ENCODE measurements around the gene PTTG1IP.

GRCh38 chr21:44897326-44898010, 24.0 kb upstream of the PTTG1IP start:
- TF ChIP-seq SMC3 (IDR thresholded peaks at IDR 0.05; ENCODE audit: low read depth, low read length): no peak
- TF ChIP-seq MAFK (IDR thresholded peaks at IDR 0.05; ENCODE audit: low read depth, low read length): no peak
- no peak for TF ChIP-seq POLR2A (IDR thresholded peaks at IDR 0.05; ENCODE audit: low read depth, low read length)
- TF ChIP-seq, protein P1, sequence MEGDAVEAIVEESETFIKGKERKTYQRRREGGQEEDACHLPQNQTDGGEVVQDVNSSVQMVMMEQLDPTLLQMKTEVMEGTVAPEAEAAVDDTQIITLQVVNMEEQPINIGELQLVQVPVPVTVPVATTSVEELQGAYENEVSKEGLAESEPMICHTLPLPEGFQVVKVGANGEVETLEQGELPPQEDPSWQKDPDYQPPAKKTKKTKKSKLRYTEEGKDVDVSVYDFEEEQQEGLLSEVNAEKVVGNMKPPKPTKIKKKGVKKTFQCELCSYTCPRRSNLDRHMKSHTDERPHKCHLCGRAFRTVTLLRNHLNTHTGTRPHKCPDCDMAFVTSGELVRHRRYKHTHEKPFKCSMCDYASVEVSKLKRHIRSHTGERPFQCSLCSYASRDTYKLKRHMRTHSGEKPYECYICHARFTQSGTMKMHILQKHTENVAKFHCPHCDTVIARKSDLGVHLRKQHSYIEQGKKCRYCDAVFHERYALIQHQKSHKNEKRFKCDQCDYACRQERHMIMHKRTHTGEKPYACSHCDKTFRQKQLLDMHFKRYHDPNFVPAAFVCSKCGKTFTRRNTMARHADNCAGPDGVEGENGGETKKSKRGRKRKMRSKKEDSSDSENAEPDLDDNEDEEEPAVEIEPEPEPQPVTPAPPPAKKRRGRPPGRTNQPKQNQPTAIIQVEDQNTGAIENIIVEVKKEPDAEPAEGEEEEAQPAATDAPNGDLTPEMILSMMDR (conservative IDR thresholded peaks at IDR 0.05; ENCODE audit: low read depth, low read length): no peak
- TF ChIP-seq CEBPB (IDR thresholded peaks at IDR 0.05; ENCODE audit: low read depth, low read length): no peak

Measured in IMR-90 (cell line).